ENCODE measurements around the gene COBLL1. TPM values are rescaled to one million over a fixed set of nuclear protein-coding genes. Genes with fewer than 3 reads are reported as not detected.

The COBLL1 gene
- total RNA-seq, 1 experiment from 2014 or later: 5.9 TPM

GRCh38 chr2:164868563-164869419 lies 27.2 kb upstream of the COBLL1 start:
- H3K9me3 Mint-ChIP-seq: 0 out of 5 replicates have a peak, but pooled peaks cover 0 to 2% of the 10 kb centered on the region in 2 experiments
- H2BK120ac ChIP-seq (ENCODE audit: low read depth, low read length, poor library complexity, severe bottlenecking): no peak overlapping the region
- no peak overlapping the region for H3K4ac ChIP-seq (ENCODE audit: low read depth, low read length)
- H3K4me2 ChIP-seq (ENCODE audit: insufficient read depth, insufficient read length, low read length): no peak overlapping the region
- H4K20me1 ChIP-seq (ENCODE audit: control insufficient read depth, insufficient read depth, insufficient read length): no peaks in the 10 kb centered on the region
- H3T11ph ChIP-seq (ENCODE audit: low read length): no peak overlapping the region
- no peak overlapping the region for H3K27ac ChIP-seq (ENCODE audit: insufficient read length, low read depth, low read length)
- no peak for TF ChIP-seq CTCF (conservative IDR thresholded peaks at IDR 0.05)
- no peaks in the 10 kb centered on the region for H3K27me3 Mint-ChIP-seq (ENCODE audit: low read depth)
- H2AK5ac ChIP-seq (ENCODE audit: insufficient read length, low read length): no peak overlapping the region
- no peak overlapping the region for H2BK15ac ChIP-seq (ENCODE audit: low read depth, low read length)
- no peak overlapping the region for H3K27ac Mint-ChIP-seq
- no peak overlapping the region for H3K23ac ChIP-seq (ENCODE audit: insufficient read length, low read depth, low read length)
- no peak overlapping the region for H2BK20ac ChIP-seq (ENCODE audit: low read depth, low read length, poor library complexity, severe bottlenecking)
- no peaks in the 10 kb centered on the region for H3K9me3 ChIP-seq (ENCODE audit: control insufficient read depth, low read depth, low read length)
- DNase-seq: no peak
- H4K8ac ChIP-seq (replicated peaks; ENCODE audit: insufficient read length, low read depth, low read length): no peak overlapping the region
- H2BK12ac ChIP-seq (ENCODE audit: insufficient read length, low read depth, low read length): no peak overlapping the region
- no peak overlapping the region for H2BK5ac ChIP-seq (ENCODE audit: insufficient read length, low read length)
- peaks cover 4 to 5% of the 10 kb centered on the region in 2 experiments; a peak in 2 of 4 replicates for H3K4me1 Mint-ChIP-seq
- no peak overlapping the region for H3K18ac ChIP-seq (ENCODE audit: insufficient read length, low read depth, low read length)
- H3K4me3 Mint-ChIP-seq: no peak overlapping the region
- no peak overlapping the region for H4K91ac ChIP-seq (ENCODE audit: insufficient read length, low read depth, low read length)
- H3K14ac ChIP-seq (ENCODE audit: insufficient read depth, low read length): no peak overlapping the region
- no peaks in the 10 kb centered on the region for H3K23me2 ChIP-seq (ENCODE audit: insufficient read length, low read depth, low read length, poor library complexity, severe bottlenecking)
- H3K79me2 ChIP-seq (ENCODE audit: insufficient read depth, low read length): no peaks in the 10 kb centered on the region
- no peaks in the 10 kb centered on the region for H3K27me3 ChIP-seq (ENCODE audit: insufficient read depth, low read length)
- no peak overlapping the region for H4K5ac ChIP-seq (ENCODE audit: insufficient read length, low read depth, low read length)
- no peak overlapping the region for H2AFZ ChIP-seq (ENCODE audit: low read length)
- no peak overlapping the region for H3K9ac ChIP-seq (ENCODE audit: extremely low read depth, insufficient read length, low read length)
- no peaks in the 10 kb centered on the region for H3K4me1 ChIP-seq (ENCODE audit: insufficient read depth, low read length)
- H3K36me3 Mint-ChIP-seq (ENCODE audit: insufficient read depth in 1 of 3, low read depth in 3 of 3): no peaks in the 10 kb centered on the region
- no CpG with 5 or more reads among the region's 5 CpGs for WGBS (ENCODE audit: extremely low coverage, insufficient read length, low lambda C conversion rate)
- no peaks in the 10 kb centered on the region for H3K79me1 ChIP-seq (ENCODE audit: insufficient read depth, low read depth, low read length, poor library complexity, severe bottlenecking)
- no peak overlapping the region for H3K56ac ChIP-seq (ENCODE audit: insufficient read length, low read depth, low read length)
